ENCODE data around the gene FBF1.
A peak's percentile ranks its signal among the peaks of the same experiment; 100 is the strongest.
"Not testable (repeated sequence)": the region's sequence is repeated elsewhere in the genome, so short reads cannot be mapped to it uniquely, and the experiment has no call there.

The FBF1 gene

GRCh38 chr17:75896415-75897159, 44.3 kb downstream of the FBF1 start, which contains the start of gene TRIM65:
TRIM65 (minus strand) TSS chr17:75896951; CDS start chr17:75896937, 14 bp downstream.
- peak; percentile 88 for DNase-seq
- peak; percentile 84 for ATAC-seq

- no peak for ATAC-seq
Measured at GRCh38 chr17:75895370-75896155, 45.3 kb downstream of the FBF1 start.

GRCh38 chr17:75894049-75894733, 46.7 kb downstream of the FBF1 start:
- no peak for DNase-seq
- ATAC-seq, result no peak

More at GRCh38 chr17:75895370-75896155, 45.3 kb downstream of the FBF1 start:
- peak; percentile 49 for DNase-seq

GRCh38 chr17:75893305-75894048, 47.4 kb downstream of the FBF1 start:
- DNase-seq, result no peak

DNA sequence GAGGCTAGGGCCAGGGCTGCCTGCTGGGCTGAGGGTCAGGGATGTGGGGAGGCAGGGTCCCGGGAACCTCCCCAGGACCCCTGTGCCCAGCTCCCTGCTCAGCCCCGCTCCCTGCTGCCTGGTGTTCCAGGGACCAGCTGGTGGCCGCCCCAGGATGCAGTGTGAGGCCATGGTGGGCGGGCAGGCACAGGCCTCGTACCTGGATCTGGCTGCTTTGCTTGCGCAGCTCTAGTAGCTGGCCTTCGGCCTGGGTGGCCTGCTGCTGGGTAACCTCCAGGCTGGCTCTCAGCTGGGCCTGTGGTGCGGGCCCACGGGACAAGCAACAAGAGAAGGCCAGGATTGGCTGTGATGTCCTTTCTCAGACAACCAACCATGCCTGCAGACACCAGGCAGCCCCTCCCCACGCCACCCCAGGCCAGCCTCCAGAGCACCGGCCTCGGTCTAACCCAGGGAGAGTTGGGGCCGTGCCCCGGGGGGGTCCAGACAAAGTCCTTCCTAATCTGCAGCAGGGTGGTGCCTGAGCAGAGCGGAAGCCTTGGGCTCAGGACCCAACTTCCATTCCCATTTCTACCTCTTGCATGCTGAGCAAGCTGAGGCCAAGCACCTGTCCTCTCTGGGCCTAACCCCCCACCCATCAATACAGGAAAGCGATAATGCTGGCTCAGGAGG, 48.2 kb downstream of the FBF1 start:
- no peak for ATAC-seq

More at GRCh38 chr17:75893305-75894048, 47.4 kb downstream of the FBF1 start:
- ATAC-seq, result no peak

GRCh38 chr17:75891605-75892555, 49.0 kb downstream of the FBF1 start:
- ATAC-seq, result no peak

More for the DNA sequence above, 48.2 kb downstream of the FBF1 start:
- no peak for DNase-seq

DNA sequence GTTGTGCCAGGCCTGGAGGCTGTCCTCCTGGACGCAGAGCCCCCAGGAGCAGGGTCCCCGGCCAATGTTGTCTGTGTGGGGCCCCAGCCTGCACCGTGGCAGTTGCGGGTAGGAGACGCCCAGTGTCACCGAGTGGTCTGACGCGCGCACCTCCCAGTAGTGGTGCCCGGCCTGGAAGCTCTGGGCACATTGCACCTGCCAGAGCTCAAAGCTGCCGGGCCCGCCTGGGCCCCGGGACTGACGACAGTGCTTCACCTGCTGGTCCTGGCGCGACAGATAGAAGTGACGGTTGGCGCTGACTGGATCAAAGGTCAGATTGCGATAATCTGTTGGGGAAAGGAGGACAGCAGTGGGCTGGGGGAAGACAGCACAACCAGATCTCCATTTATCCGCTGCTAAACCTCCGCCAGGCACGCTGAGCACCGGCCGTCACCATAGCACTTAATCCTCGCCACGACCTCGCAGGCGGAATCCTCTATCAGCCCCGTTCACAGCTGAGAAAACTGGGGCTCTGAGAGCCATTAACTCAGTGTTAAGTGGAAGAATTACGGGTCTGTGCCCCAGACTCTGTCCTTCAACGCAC, 49.7 kb downstream of the FBF1 start:
- ATAC-seq (no peak), DNase-seq (no peak)

More at GRCh38 chr17:75891605-75892555, 49.0 kb downstream of the FBF1 start:
- no peak for DNase-seq

DNA sequence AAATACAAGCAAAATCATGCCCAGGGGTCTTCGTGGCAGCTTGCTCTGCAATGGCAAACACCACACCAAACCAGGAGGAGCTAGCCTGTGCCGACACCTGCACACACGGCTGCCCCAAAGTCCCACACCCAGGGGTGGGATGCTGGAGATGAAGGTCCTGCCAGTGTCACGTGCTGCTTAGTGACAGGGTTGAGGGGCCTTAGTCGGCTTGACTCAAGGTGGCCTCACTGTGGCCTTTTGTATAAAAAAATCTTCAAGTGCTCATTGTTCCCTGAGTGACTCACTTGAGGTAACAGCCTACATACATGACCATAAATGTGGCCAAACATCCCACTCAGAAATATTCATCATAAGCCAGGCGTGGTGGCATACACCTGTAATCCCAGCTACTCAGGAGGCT, 51.4 kb downstream of the FBF1 start:
- ATAC-seq (peak; percentile 82), DNase-seq (no peak)

DNA sequence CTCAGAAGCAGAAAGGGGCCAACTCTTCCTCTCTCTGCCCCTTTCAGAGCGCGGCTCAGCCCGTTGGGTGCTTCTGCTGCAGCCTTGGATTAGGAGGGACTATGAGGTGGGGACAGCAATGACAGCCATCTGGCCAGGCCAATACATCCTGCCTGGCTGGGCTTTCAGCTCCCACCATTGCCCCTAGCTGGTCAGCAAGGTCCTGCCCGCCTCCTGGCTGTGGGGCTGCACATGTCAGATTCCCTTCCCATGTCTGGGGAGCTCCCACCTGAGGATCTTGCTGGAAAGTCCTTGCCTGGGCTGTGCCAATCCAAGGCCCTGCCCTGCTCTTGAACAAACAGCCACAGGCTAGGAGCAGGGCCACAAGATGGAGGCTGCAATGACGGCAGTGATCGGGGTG, 52.4 kb downstream of the FBF1 start:
- DNase-seq (no peak), ATAC-seq (no peak)

DNA sequence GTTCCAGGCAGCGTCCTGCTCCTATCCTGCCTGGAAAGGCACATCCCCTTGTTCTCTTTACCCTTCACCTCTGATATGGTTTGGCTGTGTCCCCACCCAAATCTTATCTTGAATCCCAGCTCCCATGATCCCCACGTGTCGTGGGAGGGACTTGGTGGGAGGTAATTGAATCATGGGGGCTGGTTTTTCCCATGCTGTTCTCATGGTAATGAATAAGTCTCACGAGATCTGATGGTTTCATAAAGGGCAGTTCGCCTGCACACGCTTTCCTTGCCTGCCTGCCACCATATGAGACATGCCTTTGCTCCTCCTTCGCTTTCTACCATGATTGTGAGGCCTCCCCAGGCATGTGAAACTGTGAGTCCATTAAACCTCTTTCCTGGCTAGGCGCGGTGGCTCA, 55.0 kb downstream of the FBF1 start:
- not testable (repeated sequence) for DNase-seq, ATAC-seq

DNA sequence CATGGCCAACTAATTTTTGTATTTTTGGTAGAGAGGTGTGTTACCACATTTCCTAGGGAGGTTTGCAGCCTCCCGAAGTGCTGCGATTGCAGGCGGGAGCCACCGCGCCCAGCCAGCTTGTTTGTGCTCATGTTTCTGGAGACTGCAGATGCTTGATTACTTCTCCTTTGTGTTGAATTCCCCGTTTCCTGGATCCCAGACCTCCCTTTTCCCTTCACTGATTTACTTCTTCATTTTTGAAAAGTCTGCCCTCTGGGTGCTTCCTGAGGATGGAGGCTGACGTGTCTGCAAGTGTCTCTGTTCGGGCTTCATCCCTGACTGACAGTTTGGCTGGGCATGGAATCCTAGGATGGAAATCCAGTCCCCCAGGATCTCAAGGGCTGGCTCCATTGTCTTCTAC, 55.4 kb downstream of the FBF1 start:
- DNase-seq (no peak), ATAC-seq (no peak)

- ATAC-seq, result no peak
- DNase-seq, result no peak
Measured at GRCh38 chr17:75881678-75882454, 59.0 kb downstream of the FBF1 start.

GRCh38 chr17:75880266-75880665, 60.6 kb downstream of the FBF1 start:
- DNase-seq, result no peak
- ATAC-seq, result no peak

DNA sequence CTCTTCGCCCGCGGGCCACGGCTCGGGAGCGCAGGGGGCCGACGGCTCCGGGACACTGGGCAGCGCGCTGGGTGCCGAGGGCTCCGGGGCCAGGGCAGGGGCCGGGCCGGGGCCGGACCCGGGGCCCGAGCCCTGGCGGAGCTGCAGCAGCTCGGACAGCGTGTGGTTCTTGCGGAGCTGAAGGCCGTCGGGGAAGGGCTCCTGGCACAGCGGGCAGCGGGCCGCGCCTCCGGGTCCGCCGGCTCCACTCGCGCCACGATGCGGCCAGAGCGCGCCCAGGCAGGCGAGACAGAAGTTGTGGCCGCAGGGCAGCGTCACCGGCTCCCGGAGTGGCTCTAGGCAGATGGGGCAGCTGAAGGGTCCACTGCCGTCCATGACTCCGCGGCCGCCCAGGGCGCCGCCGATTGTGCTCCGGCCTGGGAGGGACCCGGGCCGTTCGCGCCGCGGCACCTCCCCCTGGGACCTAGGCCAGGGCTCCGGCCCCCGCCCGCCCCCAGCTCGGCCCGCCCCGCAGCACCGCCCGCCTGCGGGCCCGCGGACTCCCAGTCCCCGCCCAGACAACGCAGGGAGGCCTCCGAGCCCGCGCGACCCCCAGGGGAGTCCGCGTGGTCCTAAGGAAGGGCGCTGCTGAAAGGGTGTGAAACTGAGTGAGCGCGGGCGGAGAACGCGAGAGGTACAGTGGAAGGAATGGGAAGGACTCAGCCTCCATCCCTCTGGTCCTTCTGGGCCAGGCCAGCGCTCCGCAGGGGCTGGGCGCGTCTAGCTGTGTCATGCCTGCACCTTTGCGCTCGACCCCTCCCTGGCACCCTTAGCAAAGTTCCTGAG, 62.5 kb downstream of the FBF1 start, which contains the start of gene TRIM47:
Gene TRIM47, minus strand, starts transcription at position 408 of the 825 bp plus-strand sequence. Its CDS starts 33 bp downstream, at position 375.
- peak; percentile 31 for DNase-seq
- peak; percentile 3 for ATAC-seq

DNA sequence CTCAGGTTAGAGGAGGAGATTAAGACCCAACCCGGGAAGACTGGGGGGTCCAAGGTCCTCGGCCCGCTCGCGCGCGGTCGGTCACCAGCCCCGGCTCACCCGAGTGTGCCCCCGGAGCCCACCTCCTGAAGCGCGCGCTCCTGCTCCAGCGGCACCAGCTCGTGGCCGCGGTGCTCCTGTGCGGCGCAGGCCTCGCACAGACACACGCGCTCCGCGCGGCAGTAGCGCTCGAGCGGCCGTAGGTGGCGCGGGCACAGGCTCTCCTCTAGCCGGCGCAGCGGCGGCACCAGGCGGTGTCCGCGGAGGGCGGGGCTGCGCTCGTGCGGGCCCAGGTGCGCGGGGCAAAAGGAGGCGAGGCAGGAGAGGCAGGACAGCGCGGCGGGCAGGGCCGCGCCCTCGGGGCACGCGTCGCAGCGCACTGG, 63.1 kb downstream of the FBF1 start:
- peak; percentile 78 for ATAC-seq
- peak; percentile 75 for DNase-seq

DNA sequence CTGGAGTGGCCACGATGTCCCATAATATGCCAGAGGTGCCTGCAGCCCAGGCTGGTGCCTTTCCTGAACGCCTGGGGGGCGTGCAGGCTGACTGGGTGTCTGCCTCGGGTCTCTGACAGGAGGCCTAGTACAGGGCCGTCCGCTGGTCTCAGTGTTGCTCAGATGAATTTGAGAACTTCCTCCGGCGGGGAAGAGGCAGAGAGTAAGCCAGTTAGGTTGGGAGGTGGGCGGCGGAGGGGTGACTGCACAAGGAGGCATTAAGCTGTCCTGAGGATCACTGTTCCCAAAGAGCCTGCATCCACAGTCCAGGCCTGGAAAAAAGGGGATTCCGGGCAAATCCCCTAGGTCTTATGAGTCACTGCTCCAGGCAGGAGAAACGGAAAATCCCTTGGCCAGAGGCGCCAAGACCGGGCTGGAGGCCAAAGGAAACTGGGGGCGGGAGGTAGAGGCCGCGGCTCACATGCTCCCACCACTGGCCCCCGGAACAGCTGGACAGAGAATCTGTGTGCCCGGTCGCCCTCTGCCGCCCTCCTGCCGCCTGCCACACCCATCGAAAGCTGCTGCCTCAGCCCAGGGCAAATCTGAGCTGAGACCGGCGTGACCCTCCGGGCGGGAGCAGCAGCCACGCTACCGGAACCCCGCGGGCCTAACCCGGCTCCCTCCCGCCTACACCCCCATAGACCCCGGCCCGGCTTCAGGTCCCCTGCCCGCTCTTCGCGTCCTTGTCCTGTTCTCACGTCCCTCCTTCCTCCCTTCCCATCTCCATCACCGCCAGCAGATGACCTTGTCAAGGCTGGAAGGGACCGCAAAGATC, 63.7 kb downstream of the FBF1 start:
- peak; percentile 12 for ATAC-seq
- peak; percentile 48 for DNase-seq

All from stimulated activated naive CD8-positive, alpha-beta T cell treated with anti-CD3 and anti-CD28 coated beads, Interleukin-15, Interleukin-2, amounts not matched to agents 100 U/mL and 50 U/mL, for 24 hours (primary cell).